CD4-positive, alpha-beta T cell treated with Interleukin-15 for 1 hour (primary cell): ENCODE measurements around the gene SLX9.

Experiments used
- DNase-seq: peaks from one replicate; pipeline ENCODE4 v3.0.0-alpha.2; 2020

The SLX9 gene

GRCh38 chr21:44931137-44931500, 8.7 kb upstream of the SLX9 start:
- peak; percentile 76 for DNase-seq

- no peak for DNase-seq
Measured at GRCh38 chr21:44931501-44932407, 8.1 kb upstream of the SLX9 start.

- peak; percentile 70 for DNase-seq
Measured at GRCh38 chr21:44932408-44933181, 7.2 kb upstream of the SLX9 start.

DNA sequence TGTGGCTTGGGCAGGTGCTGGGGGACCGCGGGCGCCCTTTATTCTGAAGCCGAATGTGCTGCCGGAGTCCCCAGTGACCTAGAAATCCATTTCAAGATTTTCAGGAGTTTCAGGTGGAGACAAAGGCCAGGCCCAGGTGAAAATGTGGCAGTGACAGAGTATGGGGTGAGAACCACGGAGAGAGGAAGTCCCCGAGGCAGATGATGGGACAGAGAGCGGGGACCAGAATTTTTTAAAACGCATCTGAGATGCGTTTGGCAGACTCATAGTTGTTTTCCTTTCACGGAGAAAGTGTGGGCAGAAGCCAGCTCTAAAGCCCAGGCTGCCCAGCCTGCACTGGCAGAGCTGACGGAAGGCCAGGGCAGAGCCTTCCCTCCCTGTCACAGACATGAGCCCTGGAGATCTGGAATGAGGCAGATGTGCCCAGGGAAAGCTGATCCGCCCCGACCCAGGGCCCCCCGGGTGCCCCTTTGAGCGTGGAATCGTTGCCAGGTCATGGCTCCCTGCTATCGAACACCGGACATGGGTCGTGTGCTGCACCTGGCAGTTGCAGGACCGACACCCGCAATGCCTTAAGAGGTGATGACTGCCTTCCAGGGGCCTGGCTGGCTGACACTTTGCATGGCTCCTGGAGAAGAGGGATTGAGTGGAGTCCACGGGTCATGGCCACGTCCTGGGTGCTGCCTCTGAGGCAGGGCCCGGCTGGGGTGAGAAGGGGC, 6.5 kb upstream of the SLX9 start:
- no peak for DNase-seq

DNA sequence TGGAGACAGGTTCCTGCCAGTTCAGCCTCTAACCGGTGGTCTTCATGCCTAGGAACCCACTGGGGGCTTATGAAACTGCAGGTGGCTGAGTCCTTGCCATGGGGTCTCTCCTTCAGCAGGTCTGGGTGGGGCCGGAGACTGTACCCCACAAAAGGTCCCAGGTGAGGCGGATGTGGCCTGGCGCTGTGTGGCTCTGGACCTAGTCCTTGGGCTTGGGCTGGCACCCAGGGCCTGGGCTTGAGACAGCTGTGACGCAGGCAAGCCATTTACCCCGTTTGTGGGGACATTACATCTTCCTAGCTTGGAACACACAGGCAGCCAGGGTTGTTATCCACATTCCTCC, 5.9 kb upstream of the SLX9 start:
- no peak for DNase-seq

GRCh38 chr21:44934276-44934675, 5.6 kb upstream of the SLX9 start:
- DNase-seq: no peak

- DNase-seq: no peak
Measured at GRCh38 chr21:44934797-44935532, 4.9 kb upstream of the SLX9 start.

DNA sequence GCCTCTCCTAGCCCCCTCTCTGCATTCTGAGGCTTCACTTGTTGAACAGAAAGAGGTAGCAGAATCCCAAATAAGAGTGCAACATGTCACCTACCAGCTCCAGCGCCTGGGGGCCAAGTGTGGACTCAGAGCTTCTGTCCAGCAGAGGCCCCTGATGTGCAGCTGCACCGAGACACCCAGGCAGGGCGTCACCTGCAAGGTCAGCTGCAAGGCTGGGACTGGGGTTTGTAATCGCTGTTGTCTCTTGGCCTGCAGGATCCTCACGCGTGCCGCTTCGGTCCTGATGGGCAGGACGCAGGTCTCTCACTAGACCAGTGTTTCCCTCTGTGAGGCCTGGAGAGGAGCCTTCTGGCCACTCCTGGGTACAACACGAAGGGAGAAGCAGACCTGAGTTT, 4.3 kb upstream of the SLX9 start:
- no peak for DNase-seq

DNA sequence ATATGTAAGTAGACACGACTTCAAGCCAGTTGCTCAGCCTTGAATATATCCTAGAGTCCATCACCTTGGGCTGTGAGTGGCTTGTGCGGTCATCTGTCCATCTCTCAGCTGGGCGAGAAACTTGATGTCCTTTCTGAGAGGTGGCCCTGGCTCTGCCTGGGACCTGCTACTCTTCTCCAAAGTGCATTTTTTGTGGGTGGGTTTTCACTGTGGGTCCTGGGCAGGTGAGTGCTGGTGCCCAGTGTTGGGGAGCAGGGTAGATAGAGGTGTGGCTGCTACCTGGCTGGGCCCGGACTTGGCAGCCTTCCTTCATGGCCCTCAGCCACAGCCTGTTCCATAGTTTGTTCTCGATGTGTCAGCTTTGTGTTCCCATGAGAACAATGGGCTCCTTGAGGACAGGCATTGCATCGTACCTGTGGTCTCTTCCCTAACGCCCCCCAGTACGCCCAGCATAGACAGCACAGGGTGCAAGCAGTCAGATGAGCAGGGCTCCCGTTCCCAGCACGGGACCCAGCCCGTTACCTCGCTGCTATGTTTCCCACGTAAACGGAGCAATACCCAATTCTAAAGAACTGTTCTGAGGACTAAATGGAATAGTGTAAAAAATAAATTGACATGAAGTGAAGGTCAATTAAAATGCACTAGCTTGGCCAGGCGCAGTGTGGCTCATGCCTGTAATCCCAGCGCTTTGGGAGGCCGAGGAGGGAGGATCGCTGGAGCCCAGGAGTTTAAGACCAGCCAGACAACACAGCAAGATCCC, 877 bp upstream of the SLX9 start:
- DNase-seq: no peak

DNA sequence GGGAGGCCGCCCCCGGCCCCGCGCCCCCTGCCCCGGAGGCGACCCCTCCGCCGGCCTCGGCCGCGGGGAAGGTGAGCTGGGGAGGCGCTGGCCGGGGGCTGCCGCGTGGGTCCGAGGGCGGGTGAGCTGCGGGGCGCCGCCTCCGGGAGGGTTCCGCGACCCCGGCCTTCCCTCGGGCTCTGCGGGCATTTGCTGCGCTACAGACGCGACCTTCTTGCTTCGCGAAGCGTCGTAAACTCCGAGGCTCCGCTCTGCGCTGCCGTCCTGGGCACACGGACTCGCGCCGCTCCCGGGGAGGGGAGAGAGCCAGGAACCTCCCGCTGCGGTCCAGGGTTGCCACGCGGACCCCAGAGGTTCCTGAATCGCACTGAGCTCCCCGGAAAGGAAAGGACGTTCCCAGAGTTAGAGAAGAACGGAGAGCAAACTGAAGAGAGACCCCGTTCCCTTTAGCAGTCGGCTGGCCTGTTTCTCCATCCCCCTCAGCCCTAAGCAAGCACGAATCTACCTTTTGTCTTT, 345 bp downstream of the SLX9 start:
- no peak for DNase-seq

DNA sequence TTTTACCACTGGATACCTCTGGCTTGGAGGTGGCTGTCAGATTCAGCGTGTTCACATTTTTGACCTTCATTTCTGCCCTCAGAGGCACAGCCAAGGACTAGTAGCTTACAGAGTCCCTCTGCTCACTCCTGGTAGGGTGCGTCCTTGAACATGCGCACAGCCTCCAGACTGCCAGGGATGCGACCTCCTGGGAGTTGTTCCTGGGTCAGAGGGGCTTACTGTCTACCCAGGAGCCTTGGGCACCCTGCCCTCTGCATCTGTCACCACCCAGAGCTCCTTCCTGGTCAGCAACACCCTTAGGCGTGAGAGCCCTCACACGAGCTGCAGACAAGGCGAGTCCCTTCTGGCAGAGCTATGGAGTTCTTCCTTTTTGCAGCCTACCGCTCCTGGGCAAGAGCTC, 1.7 kb downstream of the SLX9 start:
- DNase-seq: no peak

GRCh38 chr21:44942566-44942965, 2.7 kb downstream of the SLX9 start:
- DNase-seq: peak; percentile 15

DNA sequence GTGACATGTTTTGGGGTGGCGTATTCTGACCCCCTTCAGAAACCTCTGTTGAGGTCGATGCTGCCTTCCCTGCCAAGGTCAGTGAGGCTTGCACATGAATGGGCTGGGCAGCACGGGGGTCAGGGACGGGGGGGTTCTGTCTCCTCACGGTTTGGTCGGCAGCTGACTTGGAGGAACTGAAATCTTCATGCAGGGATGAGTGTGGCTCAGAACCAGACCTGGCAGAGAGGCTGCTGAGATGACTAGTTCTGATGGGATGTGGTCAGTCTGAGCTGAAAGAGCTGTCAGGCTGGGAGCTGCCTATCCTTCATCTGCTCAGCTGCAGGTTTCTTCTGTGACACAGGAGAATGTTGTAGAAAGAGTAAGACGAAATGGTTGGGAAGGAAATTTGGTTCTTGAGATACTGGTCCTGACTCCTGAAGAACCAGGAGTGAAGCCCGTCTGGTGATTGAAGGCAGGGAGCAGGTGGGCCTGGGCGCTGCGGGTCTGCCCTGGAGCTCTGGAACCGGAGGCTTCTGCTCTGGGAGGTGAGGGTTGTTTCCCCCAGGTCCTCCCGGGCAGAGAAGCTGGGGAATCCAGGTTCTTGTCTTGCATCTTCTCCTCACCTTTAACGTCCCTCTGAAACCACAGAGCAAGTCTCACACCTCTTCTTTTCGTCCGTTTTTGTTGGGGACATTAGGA, 3.3 kb downstream of the SLX9 start:
- no peak for DNase-seq

DNA sequence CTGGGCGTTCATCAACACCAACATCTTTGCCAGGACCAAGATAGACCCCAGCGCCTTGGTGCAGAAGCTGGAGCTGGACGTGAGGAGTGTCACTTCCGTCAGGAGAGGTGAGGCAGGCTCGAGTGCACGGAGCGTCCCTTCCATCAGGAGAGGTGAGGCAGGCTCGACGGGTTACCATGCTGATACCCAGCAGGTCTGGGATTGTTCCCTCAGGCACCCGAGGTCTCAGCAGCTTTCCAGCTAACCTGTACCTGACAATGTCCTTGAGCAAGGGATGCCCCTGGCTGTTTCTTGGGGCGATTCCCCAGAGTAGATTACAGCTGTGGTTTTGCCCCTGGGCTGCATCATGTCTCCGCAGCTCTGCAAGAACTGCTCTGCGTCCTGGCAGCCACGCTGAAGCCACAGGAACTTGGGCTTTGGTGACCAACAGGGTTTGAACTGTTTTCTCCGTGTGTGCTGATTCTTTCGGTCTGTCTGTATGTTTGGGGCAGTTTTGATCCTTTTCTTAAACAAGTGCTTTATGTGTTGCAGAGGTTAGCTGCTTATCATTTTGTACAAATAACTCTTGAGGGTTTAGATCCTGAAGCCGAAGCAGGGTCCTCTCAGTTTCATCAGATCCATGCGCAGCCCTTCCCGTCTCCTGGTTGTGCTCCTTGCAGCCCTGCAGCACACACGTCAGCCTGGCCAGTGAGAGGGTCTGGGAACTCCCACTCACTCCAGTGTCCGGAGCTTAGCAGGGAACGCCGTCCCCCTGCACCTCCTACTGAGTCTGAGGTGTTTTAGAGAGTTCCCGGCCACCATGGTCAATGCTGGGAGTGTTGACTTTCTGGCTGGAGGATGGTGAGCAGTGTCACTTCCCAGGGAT, 4.1 kb downstream of the SLX9 start:
- DNase-seq: peak; percentile 15

DNA sequence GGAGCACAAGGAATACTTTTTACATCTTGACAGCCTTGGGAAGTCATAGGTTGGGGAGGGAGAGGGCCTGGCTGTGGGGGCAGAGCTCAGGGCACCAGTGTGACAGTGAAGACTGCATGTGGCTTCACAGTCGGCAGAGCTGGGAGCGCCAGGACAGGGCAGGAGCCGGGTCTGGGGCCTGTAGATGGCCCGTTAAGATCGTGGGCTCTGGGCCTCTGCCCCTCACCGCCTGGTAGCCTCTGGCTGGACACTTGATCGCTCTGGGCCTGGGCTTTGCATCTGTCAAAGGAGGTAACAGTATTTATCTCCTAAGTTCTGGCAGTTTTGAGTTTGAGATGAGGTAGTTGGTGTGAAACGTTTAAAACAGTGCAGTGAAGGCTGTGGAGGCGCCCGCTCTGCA, 4.8 kb downstream of the SLX9 start:
- DNase-seq: no peak

DNA sequence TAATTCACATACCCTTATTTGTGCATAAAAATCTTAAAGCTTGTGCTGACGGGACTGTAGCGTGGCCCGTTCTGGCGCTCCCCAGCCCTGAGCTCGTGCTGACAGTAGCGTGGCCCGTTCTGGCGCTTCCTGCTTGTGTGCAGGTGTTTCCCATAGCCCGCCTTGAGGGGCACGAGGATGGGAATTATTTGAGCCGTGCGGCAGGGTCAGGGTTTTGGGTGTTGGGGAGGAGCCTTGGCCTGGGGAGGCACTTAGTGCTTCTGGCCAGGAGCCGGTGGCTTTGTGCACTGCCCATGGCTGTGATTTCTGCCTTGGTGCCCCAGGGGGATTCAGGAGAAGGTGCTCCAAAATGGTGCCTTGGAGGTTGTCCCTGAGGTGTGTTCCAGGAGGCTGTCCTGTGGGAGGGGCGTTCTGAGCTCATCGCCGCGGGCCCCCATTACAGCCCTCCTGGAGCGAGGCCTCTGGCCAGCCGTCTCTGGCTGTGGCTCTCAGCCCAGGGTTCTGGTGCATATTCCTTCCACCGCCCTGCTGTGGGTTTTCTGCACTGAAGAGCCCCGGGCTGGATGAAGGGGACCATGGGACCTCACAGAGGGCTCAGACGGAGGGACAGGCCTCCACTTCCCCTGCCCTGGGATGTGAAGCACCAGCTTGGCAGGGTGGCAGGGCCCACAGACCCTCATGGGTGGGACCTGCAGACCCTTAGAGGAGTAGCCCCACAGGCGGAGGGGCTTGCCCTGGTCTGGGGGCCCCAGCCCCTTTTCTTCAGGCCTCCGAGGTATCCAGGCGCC, 6.6 kb downstream of the SLX9 start:
- peak; percentile 4 for DNase-seq

- peak; percentile 10 for DNase-seq
Measured at GRCh38 chr21:44947111-44947929, 7.5 kb downstream of the SLX9 start.

GRCh38 chr21:44947930-44948331, 8.1 kb downstream of the SLX9 start:
- DNase-seq: no peak
